Subcutaneous abdominal adipose tissue (tissue), 5 donors: ENCODE measurements around the gene SAPCD2.

Experiments used
- H3K27ac ChIP-seq: one replicate; pipeline ENCODE4 v1.7.0; 2013; ENCODE audit warnings: low read depth, mild to moderate bottlenecking, inconsistent platforms, low read length, moderate library complexity
- H3K27me3 ChIP-seq, 5 donors: one replicate each; pipeline ENCODE4 v1.7.0; 2013; ENCODE audit warnings: low read length in 5 of 5, inconsistent platforms in 1 of 5; ENCODE audit not compliant: control insufficient read depth in 5 of 5, insufficient read depth in 4 of 5
- H3K36me3 ChIP-seq, 5 donors: one replicate each; pipeline ENCODE4 v1.7.0; 2013; ENCODE audit warnings: low read length in 5 of 5; ENCODE audit not compliant: control insufficient read depth in 5 of 5, insufficient read depth in 5 of 5
- H3K4me1 ChIP-seq, 5 donors: one replicate each; pipeline ENCODE4 v1.7.0; 2013; ENCODE audit warnings: low read length in 5 of 5, mild to moderate bottlenecking in 3 of 5, moderate library complexity in 1 of 5; ENCODE audit not compliant: control insufficient read depth in 5 of 5, insufficient read depth in 5 of 5
- H3K4me3 ChIP-seq, 5 donors: one replicate each; pipeline ENCODE4 v1.7.0; 2013; ENCODE audit warnings: low read length in 5 of 5, low read depth in 1 of 5
- H3K9ac ChIP-seq, 5 donors: one replicate each; pipeline ENCODE4 v1.7.0; 2013; ENCODE audit warnings: low read length in 5 of 5, mild to moderate bottlenecking in 4 of 5, moderate library complexity in 3 of 5
- H3K9me3 ChIP-seq, 5 donors: one replicate each; pipeline ENCODE4 v1.7.0; 2013; ENCODE audit warnings: low read length in 5 of 5; ENCODE audit not compliant: control insufficient read depth in 5 of 5
- donor health status: healthy.
- donor health status: healthy.
- donor health status: healthy.
- donor health status: healthy.
- donor health status: healthy.

The SAPCD2 gene

DNA sequence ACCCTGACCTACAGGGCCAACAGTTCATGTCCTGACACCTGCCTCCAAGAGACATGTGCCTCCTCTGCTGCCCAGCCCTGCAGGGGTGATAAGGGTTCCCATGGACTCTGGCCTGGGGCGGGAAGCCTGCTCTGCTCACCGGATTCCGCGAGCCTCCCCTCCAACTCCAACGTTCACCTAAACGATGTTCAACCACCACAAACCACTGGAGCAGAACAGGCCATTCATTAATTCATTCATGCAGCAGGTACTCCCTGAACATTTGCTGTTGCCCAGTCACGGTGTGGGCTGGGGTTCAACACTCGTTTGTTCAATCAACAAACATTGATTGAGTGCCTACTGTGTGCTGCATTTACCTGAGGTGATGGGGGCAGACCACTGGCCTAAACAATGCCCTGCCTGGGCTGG, 3.6 kb upstream of the SAPCD2 start:
- Histone ChIP-seq H3K27ac (no peak overlapping the region), H3K9ac (no peak overlapping the region), H3K36me3 (no peaks in the 10 kb centered on the region), H3K9me3 (no peaks in the 10 kb centered on the region), H3K4me3 (no peak overlapping the region), H3K4me1 (peaks cover 0 to 37% (median 27%) of the 10 kb centered on the region in 5 donors), H3K27me3 (peaks cover 3 to 7% (median 6%) of the 10 kb centered on the region in 5 donors)

DNA sequence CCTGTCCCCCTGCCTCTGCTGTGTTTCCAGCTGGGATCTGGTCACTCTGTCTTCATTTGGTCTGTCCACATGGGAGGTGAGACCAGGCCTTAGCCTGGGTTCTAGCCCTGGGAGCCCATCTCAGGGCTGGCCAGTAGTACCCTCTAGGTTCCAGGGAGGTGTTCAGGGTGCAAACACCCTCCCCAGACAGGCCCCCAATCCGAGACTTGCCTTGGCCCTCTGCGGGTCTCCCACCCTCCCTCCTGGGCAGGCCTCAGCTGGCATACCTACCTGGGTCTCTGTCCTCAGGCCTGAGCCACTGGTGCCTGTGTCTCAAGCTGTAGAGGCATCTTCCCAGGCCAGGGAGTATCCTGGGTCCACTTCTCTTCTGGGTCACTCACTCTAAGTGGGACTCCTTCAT, 925 bp upstream of the SAPCD2 start:
- Histone ChIP-seq H3K27me3 (peaks cover 3 to 19% (median 12%) of the 10 kb centered on the region in 5 donors), H3K36me3 (no peaks in the 10 kb centered on the region), H3K9me3 (no peaks in the 10 kb centered on the region), H3K4me1 (peaks cover 0 to 18% (median 10%) of the 10 kb centered on the region in 5 donors), H3K27ac (no peak overlapping the region), H3K9ac (peak overlapping the region in 2 of 5 donors; percentile 26), H3K4me3 (peak overlapping the region in 3 of 5 donors; percentile 15 to 48 (median 36))

DNA sequence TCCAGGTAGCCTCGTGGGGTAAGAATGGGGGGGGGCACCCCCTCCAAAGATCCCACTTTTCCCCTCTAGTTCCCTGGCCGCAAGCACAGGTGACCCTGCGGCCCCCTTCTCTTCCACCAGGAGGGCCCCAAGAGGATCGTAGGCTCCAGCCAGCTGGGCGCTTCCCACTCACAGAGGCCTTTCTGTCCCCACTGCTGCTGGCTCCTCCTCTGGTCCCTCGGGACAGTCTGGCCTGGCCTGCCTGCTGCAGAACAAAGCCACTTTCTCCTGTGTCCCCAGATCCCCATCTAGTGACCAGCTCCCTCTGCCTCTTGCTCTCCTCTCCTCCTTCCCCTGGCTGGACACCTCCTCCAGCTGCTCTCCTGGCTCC, 534 bp upstream of the SAPCD2 start:
- peaks cover 0 to 18% (median 10%) of the 10 kb centered on the region in 5 donors for H3K4me1 ChIP-seq
- H3K36me3 ChIP-seq: no peaks in the 10 kb centered on the region
- H3K9ac ChIP-seq: peak overlapping the region in 4 of 5 donors; percentile 26 to 33 (median 28)
- H3K27ac ChIP-seq: no peak overlapping the region
- H3K4me3 ChIP-seq: peak overlapping the region in 4 of 5 donors; percentile 15 to 61 (median 42)
- peaks cover 3 to 19% (median 12%) of the 10 kb centered on the region in 5 donors for H3K27me3 ChIP-seq
- H3K9me3 ChIP-seq: no peaks in the 10 kb centered on the region

DNA sequence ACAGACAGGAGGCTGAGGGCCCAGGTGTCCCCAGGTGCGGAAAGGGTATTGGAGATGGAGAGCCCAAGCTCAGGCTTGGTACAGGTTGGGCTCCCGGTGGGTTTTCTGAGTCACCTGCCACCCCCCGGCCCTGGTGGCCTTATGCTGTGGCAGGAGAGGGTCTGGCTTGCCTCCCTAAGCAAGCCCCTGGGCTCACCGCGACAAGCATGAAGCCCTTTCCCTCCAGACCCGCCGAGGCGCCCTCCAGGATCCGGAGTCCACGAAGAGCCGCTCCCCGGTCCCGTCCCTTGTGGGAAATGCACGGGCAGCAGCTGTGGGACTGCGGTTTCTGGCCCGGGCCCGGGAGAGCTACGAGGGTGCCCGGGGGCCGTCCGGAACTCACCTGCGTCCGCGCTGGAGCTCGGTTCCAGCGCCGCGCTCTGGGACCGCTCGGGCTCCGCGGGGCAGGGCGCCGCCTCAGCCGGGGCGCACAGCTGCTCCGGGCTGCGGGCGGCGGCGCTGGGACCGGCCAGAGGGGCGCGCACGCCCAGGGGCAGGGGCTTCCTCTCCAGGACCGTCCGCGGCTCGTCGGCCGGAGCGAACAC, 757 bp downstream of the SAPCD2 start:
- no peak overlapping the region for H3K9ac ChIP-seq
- no peak overlapping the region for H3K4me3 ChIP-seq
- H3K4me1 ChIP-seq: peaks cover 0 to 18% (median 10%) of the 10 kb centered on the region in 5 donors
- no peak overlapping the region for H3K27ac ChIP-seq
- H3K9me3 ChIP-seq: no peaks in the 10 kb centered on the region
- H3K36me3 ChIP-seq: no peaks in the 10 kb centered on the region
- H3K27me3 ChIP-seq: peaks cover 3 to 19% (median 12%) of the 10 kb centered on the region in 5 donors

DNA sequence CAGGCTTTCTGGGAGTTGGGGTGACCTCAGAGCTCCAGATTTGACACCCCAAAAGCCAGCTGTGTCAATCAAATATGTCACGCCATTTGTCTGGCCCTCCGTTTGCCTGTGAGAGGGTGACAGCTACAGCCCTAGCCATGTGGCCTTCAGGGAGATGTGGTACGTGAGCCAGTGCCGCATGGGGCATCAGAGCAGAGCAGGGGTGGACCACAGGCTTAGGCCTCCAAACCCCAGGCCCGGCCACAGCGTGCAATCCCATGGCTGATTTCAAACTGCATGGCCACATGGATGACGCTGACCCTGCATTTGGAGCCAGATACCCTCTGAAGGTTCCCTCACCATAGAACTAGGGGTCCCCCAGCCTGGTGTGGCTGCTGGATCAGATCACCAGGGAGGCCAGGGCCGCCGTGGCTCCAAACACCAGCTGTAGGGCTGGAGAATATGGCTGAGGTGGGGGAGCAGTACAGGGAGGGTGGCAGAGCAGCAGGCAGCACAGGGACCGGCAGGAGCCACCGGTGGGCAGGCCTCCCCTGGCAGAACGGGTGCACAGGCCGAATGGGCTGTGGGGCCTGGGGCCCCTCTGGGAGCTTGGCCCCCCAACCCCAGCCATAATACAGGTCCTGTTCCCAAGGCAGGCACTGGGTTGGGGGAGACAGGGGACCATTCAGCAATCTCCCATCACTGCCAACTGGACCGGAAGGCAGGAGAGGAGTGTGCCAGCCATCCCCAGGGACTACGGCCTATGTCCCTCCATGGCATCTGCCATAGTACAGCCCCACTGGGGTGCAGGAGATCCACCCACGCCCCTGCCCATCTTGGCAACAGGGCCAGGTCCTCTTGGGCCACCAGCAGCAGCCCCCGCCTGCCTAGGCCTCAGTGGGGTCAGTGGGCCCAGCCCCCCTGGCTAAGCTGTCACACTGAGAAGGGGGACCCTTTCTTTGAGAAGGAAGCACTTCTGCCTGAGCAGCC, 1.5 kb downstream of the SAPCD2 start:
- Histone ChIP-seq H3K9ac (peak overlapping the region in 1 of 5 donors; percentile 3), H3K36me3 (no peaks in the 10 kb centered on the region), H3K4me1 (peaks cover 0 to 19% (median 12%) of the 10 kb centered on the region in 5 donors), H3K27ac (no peak overlapping the region), H3K27me3 (peaks cover 3 to 19% (median 12%) of the 10 kb centered on the region in 5 donors), H3K4me3 (no peak overlapping the region), H3K9me3 (no peaks in the 10 kb centered on the region)

DNA sequence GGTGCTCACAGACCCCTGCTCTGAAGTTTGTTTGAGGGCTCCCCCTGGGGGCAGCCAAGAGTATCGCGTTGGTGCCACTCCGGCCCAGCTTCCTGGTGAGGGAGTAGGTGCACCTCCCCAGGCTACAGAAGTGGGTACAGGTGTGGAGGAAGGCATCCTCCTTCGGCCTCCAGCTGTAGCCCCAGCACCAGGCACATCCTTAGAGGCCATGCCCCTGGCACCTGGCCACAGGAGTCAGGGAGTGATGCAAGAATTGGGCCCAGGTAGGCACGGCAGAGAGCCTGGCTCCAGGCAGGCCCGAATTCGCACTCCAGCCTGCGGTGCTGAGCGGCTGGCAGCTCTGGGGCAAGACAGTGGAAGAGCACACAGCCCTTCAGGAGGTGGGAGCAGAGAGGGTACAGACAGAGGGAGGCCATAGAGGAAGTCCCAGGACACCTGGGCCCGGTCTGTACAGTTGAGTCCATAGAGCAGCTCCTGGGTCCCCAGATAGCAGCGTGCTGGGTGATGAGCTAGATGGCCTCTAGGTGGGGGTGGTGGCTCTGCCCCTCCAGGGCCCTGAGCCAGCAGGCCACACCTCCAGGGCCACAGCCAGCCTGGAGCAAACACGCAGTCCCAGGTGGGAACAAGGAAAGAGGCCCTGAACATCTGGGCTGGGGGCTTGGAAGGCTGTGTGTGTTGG, 2.4 kb downstream of the SAPCD2 start:
- no peaks in the 10 kb centered on the region for H3K36me3 ChIP-seq
- H3K4me3 ChIP-seq: no peak overlapping the region
- H3K9me3 ChIP-seq: no peaks in the 10 kb centered on the region
- H3K27me3 ChIP-seq: peaks cover 3 to 19% (median 12%) of the 10 kb centered on the region in 5 donors
- no peak overlapping the region for H3K9ac ChIP-seq
- peaks cover 0 to 20% (median 13%) of the 10 kb centered on the region in 5 donors for H3K4me1 ChIP-seq
- no peak overlapping the region for H3K27ac ChIP-seq

DNA sequence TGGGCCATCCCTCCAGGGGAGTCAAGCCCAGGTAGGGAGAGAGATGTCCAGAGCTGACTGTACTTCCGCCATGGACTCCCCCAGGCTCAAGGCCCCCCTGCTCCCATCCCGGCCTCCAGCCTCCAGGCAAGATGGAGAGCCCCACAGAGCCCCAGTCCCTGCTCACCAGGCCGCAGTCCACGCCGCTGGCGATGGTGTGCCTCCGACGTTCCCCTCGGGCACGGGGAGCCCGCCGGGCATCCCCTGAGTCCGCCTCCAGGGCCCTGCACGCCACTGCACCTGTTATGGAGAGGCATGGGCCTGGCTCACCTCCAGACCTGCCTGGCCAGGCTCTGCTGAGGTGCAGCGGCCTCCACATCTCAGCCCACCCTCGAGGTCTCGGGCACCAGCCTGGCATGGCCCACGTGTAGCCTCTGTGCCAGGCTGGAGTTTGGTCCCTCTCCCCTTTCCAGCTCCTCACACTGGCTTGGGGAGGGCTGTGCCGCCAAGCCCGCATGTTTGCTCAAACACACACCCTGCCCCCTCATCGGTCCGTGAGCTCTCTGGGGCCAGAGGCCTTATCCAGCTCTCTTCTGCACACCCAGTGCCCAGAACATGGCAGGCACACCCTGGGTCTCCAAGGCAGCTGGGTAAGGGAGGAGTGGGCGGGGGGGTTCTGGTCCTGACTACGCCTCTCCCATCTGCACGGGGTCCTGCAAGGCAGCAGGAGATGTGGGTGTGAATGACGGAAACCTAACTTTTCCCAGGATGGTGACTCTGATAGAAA, 4.1 kb downstream of the SAPCD2 start:
- Histone ChIP-seq H3K4me3 (no peak overlapping the region), H3K4me1 (peaks cover 0 to 18% (median 10%) of the 10 kb centered on the region in 5 donors)

DNA sequence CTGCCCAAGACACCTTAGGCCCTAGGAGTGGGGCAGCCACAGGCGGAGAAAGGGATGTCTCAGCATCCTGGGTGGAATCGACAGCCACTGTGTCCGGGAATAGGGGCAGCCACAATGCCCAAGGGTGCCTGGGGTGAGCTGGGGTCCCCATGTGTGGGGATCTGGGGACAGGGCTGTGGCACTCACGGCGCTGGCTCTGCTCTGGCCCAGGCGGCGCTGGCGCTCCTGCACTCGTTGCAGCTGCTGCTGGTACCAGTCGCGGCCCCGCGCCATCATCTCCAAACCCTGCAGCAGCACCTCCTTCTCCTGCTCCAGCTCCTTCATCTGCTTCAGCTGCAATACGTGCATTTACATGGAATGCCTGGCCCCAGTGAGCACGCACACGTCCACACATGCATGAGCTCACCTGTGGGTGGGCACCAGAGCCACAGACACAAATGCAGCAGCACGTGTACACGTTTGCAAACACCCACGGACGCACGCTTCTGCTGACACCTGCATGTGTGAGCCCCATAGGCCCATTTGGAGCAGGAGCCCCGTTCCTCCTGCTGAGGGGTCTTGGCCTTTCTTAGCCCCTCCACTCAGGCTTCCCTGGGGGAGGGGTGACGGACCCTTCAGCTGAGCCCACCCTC, 4.9 kb downstream of the SAPCD2 start:
- no peaks in the 10 kb centered on the region for H3K9me3 ChIP-seq
- peaks cover 0 to 10% (median 3%) of the 10 kb centered on the region in 5 donors for H3K4me1 ChIP-seq
- no peaks in the 10 kb centered on the region for H3K36me3 ChIP-seq
- H3K4me3 ChIP-seq: no peak overlapping the region
- H3K27me3 ChIP-seq: peaks cover 3 to 19% (median 12%) of the 10 kb centered on the region in 5 donors
- H3K9ac ChIP-seq: no peak overlapping the region
- H3K27ac ChIP-seq: no peak overlapping the region

More for the DNA sequence above, 4.1 kb downstream of the SAPCD2 start:
- Histone ChIP-seq H3K9ac (no peak overlapping the region), H3K9me3 (no peaks in the 10 kb centered on the region), H3K27ac (no peak overlapping the region), H3K27me3 (peaks cover 3 to 19% (median 12%) of the 10 kb centered on the region in 5 donors), H3K36me3 (no peaks in the 10 kb centered on the region)

DNA sequence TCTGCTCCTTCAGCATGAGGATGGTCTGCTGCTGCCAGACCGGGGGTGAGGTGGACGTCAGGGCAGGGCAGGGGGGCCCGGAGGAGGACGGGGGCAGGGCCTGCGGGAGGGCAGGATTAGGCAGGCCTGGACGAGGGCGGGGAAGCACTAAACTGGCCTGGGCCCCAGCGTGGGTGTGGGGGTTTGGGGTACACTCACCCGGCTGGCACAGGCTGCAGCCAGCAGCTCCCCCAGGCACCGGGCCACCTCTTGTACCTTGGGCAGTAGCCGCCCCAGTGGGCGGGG, 5.5 kb downstream of the SAPCD2 start:
- Histone ChIP-seq H3K9ac (no peak overlapping the region), H3K4me1 (peaks cover 0 to 8% (median 3%) of the 10 kb centered on the region in 5 donors), H3K27me3 (peaks cover 3 to 19% (median 12%) of the 10 kb centered on the region in 5 donors), H3K4me3 (no peak overlapping the region), H3K36me3 (no peaks in the 10 kb centered on the region), H3K27ac (no peak overlapping the region), H3K9me3 (no peaks in the 10 kb centered on the region)
